GM11168 (cell line): ENCODE data around the gene KIRREL3.

Experiments used
- in situ Hi-C: fragments of 300-500 bp; cut with MboI; formaldehyde crosslinking; loops from one replicate; pipeline ENCODE4 v1.12.0; 2022; ENCODE audit warnings: low sequenced_read_pairs; ENCODE audit not compliant: unreplicated experiment

KIRREL3 gene

DNA sequence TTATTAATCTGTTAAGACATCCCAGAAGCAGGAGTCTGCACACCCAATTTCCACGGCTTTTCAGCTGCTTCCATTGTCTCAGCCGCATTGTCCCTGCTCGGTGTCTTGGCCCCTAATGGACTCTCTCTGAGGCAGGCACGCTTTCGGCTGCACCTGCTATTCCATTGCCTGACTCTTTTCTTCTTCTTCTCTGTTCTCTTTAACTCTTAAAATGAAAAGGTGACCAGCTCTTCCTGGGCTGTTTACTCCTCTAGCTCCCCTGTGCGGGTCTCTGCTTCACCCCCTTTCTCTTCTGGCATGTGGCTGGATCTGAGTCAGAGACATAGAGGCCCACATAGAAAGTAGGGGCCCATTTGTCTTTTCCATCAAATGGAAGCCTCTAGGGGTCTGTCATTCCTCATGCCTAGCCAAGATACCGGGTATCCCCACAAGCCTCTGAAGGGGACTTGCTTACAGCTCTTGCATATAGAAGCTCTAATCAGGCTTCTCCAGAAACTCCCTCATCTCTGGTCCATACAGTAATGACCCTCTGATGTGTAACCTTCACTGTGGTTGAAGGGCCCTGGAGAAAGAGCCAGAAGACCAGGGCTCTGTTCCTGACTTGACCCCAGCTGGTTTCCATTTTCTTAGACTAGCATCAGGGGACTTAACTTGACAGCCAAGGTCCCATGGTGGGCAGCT lies 401.2 kb downstream of the KIRREL3 start:
- in situ Hi-C loops = no loop called here

DNA sequence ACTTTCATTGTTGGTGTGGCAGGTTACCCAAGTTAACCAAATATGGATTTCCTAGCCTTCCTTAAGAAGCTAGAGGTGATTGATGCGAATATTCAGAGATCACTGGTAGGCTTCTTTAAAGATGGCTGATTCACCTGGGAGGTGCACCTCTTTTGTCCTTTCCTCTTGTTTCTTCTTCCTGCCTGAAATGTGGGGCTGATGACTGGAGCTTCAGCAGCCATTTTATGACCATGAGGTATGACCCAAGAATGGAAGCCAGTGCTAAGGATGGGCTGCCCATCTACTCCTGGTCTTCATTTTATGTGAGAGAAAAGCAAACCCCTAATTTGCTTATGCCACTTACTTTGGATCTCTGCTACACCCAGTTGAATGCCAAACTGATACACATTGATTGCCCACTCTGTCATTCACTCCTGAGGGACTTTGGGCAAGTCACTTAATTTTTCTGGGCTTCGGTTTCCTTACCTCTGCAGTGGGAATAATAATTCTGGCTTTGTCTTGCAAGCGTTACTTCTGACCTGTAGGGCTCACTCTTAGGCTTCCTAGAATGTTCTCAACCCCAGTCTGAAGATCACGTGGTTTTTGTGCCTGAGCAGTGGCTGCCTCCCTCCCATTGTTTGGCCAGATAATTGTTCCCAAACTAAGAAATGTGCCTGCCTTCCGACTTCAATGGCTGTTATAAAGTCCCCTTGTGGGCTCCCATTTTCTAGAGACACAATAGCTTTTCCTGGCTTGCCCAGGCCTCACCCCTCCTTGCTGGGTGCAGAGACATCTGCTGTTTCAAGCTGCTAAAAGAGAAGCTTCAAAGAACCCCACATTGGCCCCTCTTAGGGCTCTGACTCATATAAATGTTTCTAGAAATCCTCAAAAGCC lies 402.0 kb downstream of the KIRREL3 start:
- in situ Hi-C loops = no loop called here

DNA sequence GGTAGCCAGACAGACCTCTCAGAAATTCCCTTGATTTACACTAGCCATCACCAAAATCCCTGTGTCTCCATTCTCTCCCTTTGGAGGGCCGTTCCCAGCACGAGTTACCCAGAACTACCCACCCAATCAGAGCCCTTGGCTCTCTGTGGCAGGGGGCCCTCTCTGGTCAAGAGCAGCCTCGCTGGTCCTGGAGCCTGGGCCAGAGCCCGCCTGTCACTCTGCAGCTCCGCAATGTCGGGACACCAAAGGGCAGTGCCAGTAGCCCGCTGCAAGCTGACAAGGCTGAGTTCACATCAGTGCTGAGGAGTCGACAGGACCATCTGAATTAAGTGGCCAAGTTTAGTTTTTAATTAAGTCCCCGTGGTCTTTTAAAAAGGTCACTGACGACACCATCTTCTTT lies 403.5 kb downstream of the KIRREL3 start:
- in situ Hi-C loops = no loop called here

DNA sequence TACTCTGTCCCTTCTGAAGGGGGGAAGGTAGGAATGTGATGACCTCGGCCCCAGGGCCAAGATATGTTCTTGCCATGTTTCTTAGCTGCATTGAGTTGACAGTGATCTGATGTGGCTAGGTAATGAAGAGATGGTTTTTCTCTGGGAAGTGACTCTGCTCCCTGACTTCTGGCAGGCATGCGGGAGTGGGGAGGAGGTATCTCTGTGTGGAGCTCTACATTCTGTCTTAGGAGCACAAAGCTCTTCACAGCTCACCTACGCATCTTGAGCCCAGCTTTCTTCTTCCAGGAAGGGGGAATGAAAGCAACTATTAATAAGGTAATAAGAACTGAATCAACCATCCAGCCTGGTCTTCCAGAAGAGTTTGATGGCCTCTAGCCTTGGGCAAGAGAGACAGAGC lies 404.1 kb downstream of the KIRREL3 start:
- in situ Hi-C loops = no loop called here

DNA sequence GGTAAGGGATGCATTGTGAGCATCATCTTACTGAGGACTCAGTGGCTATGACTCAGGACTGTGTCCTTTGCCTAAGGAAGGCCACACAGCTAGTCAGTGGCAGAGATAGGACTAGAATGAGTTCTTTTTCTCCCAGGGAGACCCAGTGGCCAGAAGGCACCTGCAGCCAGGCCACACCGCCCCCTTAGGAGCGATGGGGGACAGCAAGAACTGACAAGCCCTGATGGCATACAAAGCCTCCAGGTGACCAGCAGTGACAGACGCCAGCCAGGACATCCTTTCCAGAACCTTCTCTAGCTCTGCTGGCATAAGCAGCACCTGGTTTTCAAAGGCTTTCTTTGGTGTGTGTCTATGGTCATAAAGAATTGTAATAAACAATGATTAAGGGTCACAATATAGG lies 405.0 kb downstream of the KIRREL3 start:
- in situ Hi-C loops = no loop called here

DNA sequence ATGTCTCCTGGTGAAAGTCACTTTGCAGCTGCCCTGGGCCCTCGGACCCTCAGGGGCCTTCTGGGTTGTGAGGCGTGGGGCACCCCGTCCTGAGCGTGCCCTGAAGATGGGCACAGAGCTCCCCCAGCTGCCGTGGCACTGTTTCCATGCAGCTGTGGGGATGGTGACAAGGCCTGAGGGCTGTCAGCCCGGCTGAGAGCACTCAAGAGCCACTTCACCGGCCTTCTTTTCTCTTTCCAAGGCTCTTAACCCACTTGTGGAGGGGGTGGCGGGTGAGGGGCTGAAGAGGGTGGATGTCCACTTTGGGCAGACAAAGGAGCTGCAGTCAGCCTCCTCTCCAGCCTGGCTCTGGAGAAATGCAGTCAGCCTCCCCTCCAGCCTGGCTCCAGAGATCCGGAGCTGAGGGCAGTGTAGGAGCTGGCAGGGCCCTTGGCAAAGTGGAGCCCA lies 405.6 kb downstream of the KIRREL3 start:
- in situ Hi-C loops = no loop called here

DNA sequence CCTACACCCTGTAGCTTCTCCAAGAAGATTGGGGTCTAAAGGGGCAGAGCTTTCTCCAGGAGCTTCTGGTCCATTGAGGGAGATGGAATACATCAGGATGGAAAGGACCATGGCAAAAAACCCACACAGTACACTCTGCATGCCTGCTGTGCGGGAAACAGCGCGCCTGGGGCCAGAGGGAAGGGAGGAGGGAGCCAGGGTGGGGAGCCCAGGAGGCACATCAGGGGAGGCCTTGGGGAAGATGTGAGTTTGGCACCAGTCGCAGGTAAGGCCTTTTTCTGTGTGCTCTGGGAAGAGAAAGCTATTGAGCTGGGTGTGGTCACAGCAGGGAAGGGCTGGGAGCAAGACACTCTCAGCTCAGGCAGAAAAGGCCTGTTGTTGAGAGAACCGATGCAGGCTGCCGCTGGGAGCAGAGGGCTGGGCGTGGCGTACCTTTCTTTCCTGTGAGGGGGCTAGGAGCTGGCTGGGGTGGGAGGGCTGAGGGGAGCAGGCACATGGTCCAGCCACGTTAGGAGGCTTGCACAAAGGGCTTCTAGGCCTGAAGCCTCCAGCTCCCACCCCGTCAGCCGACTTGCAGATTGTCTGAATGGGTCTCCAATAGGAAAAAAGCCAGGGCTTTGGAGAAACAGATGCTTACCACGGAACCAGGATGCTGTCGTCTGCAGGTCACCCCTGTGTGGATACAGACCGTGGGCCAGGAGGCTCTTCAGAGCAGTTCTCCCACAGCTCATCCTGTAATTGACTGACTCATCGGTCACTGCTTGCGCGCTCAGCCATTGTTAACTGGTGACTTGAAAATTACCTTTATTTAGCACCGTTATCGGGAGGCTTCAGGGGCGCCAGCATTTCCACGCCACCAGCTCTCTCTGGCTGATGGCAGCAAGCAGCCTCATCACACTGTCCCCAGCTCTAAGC lies 407.8 kb downstream of the KIRREL3 start:
- in situ Hi-C loops = no loop called here

DNA sequence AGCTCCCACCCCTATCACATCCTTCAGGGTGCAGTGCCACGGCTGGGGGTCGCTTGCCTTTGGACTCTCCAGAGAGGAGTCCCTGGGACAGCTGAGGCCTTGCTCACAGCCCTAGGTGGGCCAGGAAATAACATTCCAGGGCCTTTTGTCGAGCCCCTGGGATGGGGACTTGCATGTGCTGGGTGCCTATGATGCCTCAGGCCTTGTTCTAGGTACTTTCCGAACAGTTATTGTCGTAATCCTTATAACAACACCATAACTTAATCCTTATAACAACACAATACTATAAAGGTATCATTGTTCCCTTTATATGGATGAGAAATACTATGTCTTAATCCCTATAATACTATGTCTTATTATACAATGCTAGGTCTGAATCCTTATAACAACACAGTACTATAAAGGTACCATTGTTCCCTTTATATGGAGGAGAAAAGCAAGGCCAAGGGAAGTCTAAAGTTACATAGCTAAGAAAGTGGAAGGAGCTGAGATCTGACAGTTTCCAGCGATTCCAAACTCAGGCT lies 408.5 kb downstream of the KIRREL3 start:
- in situ Hi-C loops = no loop called here

DNA sequence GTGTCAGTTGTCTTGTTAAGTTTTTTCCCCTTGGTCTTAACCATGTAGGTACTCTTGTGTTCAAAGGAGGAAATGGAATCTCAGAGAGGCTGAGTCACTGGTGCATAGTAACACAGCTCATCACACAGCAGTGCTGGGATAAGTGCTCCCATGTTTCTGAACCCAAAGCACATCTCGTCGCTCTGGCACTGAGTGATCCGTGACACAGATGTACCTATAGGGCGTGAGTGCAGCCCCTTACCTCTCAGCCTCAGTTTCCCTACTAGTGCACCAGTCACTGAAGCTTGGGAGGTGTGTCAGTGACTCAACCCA lies 411.1 kb downstream of the KIRREL3 start:
- in situ Hi-C loops = no loop called here

DNA sequence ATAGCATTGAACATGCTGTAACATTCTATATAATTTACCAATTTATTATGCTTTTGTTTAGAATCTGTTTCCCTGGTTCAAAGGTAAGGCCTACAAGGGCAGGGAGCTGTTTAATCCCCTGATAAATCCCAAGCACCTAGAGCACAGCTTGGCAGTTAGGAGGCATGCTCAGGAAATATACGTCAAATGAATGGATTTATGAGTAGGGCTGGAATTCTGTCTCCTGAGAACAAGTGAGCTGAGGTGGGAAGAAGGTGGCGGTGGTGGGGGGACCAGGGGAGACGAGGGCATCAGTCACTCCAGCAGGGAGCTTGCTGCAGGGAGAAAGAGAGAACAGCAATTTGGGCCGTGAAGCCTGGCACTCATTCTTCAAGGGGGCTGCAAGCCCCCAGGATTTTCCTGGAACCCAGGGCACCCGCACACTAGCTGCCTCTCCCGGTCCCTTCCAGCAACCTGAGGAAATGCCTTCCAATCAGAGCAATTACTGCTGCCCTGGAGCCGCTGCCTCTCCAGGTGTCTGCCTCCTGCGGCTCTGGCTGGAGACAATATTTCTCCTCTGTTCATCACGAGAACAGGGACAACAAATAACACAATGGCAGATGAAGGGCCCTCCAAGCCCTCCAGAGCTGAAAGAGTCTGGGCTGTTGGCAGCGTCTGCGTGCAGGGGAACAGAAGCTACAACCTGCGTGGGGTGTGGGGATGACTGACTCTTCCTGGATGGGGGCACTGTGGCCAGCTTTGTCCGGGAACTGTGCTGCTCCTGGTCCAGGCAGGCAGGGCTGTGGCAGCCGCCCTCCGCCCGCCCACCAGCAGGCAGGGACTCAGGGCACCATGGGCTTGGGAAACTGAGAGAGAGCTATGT lies 411.7 kb downstream of the KIRREL3 start:
- in situ Hi-C loops = no loop called here

DNA sequence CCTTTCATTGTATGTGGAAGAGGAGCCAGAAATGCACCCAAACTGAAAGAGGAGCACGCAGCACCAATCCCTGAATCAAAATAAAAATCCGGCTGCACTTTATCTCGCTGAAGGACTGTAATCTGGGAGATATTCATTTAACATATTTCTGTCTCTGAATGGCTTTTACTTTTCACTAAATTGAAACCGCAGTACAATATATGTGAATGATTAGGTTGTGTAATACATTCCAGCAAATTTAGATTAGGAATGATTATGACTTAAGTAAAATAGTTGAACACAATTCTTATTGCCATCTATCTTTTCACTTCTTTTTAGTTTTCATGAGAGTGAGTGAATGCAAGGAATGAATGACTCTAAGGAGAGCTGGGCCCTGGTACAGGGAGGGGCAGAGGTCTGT lies 413.0 kb downstream of the KIRREL3 start:
- in situ Hi-C loops = no loop called here

DNA sequence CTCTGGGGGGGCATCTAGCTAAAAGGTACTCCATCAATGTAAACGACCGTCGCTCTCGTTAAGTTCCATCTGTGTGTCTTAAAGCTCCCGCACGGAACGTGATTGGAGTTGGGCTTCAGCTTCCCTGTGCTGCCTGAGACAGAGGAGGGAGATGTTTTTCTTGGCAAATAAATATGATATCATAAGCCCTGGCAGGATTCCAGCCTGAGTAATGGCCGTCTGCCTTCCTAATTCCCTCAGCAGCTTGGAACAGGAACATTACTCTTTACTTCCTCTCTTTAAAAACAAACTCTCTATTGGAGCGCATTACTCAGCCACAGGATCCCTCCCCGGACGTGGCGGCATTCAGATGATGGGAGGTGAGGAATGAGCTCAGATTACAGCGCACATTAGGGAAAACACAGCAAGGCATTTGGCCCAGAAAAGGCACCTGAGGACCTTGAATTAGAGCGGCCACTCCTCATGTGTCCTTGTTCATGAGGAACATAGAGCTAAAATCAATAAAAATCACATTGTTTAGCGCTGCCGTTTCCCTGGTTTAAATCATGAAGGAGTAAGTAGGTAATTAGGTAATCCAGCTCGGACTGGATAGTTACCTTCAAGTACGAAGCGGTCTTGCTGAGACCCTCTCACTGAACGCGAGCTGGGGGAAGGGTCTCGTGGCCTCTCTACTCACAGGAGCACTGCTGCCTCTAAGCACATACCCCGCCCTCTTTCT lies 414.6 kb downstream of the KIRREL3 start:
- in situ Hi-C loops = no loop called here

DNA sequence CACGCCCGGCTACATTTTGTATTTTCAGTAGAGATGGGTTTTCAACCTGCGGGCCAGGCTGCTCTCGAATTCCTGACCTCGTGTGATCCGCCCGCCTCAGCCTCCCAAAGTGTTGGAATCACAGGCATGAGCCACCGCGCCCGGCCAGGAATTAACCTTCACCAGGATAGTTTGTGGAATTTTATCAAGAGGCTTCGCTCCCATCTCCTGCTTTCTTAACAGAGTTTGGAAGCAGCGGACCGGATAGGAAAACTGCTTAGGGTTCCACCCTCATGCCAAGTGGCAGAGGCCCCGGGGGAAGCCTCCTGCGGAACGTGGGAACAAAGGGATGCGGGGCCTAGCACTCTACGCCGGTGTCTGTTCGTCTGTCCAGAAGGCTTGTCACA lies 415.2 kb downstream of the KIRREL3 start:
- in situ Hi-C loops = no loop called here

DNA sequence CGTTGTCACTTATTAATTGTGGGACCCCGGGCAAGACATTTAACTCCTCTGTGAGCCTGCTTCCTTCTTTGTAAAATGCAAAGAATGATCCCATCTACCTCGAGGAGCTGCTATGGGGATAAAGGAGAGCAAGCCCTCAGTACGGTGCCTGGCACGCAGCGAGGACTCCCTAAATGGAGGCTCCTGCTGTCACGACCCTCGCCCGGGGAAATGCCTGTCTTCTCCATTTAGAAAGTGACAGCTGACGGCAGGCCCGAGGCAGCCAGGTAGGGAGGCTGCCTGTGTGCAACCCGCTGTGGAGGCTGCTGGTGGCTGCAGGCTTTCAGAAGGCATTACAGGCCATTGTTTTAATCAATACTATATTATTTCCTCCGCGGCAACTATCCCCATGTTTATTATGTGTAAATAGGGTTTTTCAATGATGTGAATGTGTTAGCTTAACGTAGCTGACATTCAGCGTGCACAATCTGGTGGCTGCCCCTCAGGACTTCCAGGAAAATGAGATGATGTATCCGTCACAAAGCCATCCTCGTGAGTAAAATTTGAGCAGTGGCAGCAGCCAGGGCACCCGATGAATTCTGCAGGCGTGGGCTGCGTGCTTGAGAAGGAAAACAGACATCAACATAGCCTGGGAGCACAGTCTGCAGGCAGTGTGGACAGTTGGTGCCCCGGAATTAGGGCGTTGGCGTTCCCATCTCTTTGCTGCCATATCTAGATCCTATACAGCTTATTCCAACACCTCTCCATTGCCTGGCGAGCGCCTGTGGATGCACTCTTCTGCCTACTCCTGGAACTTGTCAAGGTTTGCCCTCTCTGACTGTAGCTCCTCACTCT lies 416.8 kb downstream of the KIRREL3 start:
- in situ Hi-C loops = no loop called here

DNA sequence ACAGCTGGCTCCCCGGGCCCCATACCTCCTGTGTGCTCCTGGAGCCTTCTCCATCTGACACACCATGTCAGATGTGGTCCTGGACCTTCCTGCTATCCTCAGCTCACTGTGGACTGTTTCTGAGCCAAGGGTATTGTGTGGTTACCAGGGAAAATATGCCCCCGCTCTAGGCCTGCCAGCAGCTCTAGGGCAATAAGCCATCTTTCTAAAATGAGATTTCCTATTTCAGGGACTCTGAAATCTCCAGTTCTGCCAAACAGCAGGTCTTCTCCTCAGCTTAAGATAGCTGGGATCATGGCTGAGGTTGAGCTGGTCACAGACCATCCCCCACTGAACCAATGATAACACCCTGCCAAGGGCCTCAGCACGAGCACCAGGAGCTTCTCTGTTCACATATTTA lies 417.5 kb downstream of the KIRREL3 start:
- in situ Hi-C loops = no loop called here

DNA sequence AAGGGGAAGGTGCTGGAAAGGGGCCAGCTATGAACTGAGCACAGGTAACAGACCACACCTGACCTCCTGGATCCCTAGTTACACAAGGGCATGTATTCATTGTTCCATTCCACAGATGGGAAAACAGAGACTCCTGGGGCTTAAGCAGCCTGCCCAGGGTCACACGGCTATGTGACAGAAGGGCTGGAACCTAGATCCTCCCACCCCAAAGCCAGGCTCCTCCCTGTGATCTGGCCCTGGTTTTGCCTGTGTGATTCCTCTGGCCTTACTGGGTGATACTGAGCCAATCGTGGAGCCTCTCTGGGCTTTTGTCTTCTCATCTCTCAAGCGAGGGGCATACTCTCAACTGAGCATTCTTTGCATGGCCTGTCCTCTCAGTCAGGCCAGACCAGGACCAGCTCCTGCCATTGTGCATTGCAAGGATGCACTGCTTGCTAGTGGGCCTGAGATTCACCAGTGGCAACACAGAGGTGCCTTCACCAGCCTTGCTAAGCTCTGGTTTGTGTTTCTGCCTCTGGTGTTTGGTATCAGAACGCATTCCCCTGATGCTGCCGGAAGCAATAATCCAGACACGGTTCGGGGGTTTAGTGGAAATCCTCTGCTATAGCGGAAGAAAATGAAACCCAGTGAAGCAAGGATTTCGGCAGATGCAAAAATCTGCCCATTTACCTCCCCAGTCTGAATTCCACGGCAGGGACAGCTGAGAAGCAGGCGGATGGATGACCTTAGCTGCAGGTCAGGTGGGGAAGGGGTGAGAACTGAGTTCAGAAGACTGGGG lies 418.5 kb downstream of the KIRREL3 start:
- in situ Hi-C loops = no loop called here

DNA sequence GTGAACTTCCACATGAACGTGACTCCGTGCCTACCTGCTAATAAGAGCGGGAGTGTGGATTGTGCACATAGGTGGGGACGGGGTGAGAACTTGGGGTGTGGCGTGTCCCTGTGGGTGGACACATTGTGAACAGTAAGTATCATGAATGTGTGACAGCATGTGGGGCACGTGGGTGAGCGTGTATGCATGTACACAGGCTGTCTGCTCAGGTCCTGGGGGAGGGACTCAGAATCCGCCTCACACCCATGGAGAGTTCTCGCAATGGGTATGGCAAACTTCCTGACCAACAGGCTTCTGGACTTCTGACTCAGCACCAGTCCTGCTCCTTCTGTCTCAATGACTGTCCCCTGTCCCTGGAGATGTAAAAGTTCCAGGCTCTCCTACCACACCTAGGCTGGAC lies 422.1 kb downstream of the KIRREL3 start:
- in situ Hi-C loops = no loop called here

DNA sequence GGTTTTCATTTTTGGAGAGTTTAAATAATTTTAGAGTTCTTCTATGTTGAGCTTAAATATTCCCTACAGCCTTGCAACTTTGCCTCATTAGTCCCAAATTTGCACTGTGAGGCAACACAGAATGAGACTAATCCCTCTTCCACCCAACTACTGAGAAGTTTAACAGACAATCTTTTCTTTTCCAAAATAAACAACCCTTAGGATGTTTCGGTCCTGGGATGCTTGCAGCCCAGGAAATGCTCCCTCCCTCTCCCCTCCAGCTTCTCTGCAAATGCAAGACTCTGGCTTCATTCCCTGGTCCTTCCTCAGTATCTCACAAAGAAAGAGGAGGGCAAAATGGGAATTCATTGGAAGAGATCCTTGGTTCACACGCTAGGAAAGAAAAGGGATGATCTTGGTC lies 422.5 kb downstream of the KIRREL3 start:
- in situ Hi-C loops = no loop called here
